Sigmoid colon (tissue), 7 donors: ENCODE results near the gene EML6. TPM values are rescaled to one million over a fixed set of nuclear protein-coding genes. Genes with fewer than 3 reads are reported as not detected.
"Not testable (repeated sequence)": the region's sequence is repeated elsewhere in the genome, so short reads cannot be mapped to it uniquely, and the experiment has no call there.

Experiments used
- DNase-seq: peaks from one replicate; pipeline ENCODE4 v3.0.0-alpha.2; 2019
- H3K27ac ChIP-seq, 4 donors: fragments of 200-600 bp; sonication (generic); one replicate each; pipeline ENCODE4 v1.5.1; 2016 to 2019; ENCODE audit warnings: mild to moderate bottlenecking in 1 of 4
- H3K27me3 ChIP-seq, 3 donors: fragments of 200-600 bp; sonication (generic); one replicate each; pipeline ENCODE4 v1.5.1; 2019; ENCODE audit warnings: mild to moderate bottlenecking in 1 of 3
- H3K36me3 ChIP-seq, 4 donors: fragments of 200-600 bp; sonication (generic); one replicate each; pipeline ENCODE4 v1.5.1; 2016 to 2019
- H3K4me1 ChIP-seq, 4 donors: fragments of 200-600 bp; sonication (generic); one replicate each; pipeline ENCODE4 v1.5.1; 2017 to 2019
- H3K4me3 ChIP-seq, 4 donors: fragments of 200-600 bp; sonication (generic); one replicate each; pipeline ENCODE4 v1.5.1; 2017 to 2019; ENCODE audit warnings: mild to moderate bottlenecking in 2 of 4, moderate library complexity in 1 of 4
- H3K9me3 ChIP-seq, 4 donors: fragments of 200-600 bp in 3 of 4; sonication (generic) in 3 of 4; one replicate each; pipeline versions ENCODE4 v1.5.1 to v1.6.1; 2013 to 2019
- EP300 ChIP-seq, 4 donors: sonication (generic); formaldehyde crosslinking; IDR thresholded peaks; one replicate each; pipeline ENCODE4 v1.6.1; 2017; ENCODE audit warnings: antibody characterized with exemption in 4 of 4
- POLR2A ChIP-seq, 2 donors: fragments of 450-650 bp; IDR thresholded peaks; one replicate each; pipeline ENCODE4 v1.6.1; 2016; ENCODE audit warnings: antibody characterized with exemption in 2 of 2, mild to moderate bottlenecking in 2 of 2, moderate library complexity in 2 of 2
- POLR2AphosphoS5 ChIP-seq, 4 donors: sonication (generic); formaldehyde crosslinking; IDR thresholded peaks; one replicate each; pipeline ENCODE4 v1.6.1; 2017; ENCODE audit warnings: antibody characterized with exemption in 4 of 4
- WGBS, 2 donors: extraction: QIAGEN DNeasy Blood & Tissue Kit; methylation state at CpG; one replicate each; pipeline ENCODE4 v1.1.7; 2013; 5-methylcytosine and 5-hydroxymethylcytosine counted together
- intact Hi-C: fragments of 100-400 bp; cut with DNase I; formaldehyde crosslinking; loops from one replicate; pipeline ENCODE4 v1.15.1; 2023
- polyA plus RNA-seq, 3 donors: library from polyadenylated mRNA; stranded (reverse); fragments of 200-250 nt; gene quantifications; one replicate each; pipeline ENCODE4 v1.2.3, GENCODE V29; 2013
- total RNA-seq, 4 donors: library from RNA; depleted of rRNA; stranded (reverse); fragments of >200 nt; gene quantifications; one replicate each; pipeline ENCODE4 v1.1.0, GENCODE V29; 2016
- TF ChIP-seq, protein P1 (sequence below), 4 experiments: fragments of 450-650 bp in 3 of 4; fragments of 200-600 bp in 1 of 4; IDR thresholded peaks; one replicate each; pipeline ENCODE4 v1.5.1; 2016 to 2019; ENCODE audit warnings: antibody characterized with exemption in 4 of 4, mild to moderate bottlenecking in 3 of 4, moderate library complexity in 2 of 4
- donor health status: healthy with polysubstance abuse.
- donor health status: Bipolar disorder and iron deficiency.
- donor health status: healthy.

The EML6 gene
- total and polyA plus RNA-seq, 7 donors: 0.46 to 2.2 (median 1.2) TPM

DNA sequence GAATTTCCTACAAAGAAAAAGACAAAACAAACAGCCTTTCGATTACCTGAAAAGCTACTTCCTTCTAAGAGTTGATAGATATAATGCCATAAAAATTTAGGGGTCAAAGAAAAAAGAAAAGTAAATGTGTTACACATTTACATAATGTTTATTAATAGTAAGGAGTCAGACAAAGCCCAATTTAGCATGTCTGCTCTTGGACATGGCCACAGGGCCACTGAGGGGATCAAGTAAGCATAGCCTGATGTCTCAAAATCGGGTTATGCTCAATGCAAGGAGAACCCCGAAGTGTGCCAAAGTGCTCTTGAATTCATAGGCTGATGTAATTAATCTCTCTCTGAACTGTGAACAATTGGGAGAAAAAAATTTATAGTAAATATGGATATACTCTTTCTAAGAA, 265.1 kb downstream of the EML6 start:
- WGBS, 2 donors: 64 to 74% methylated on average over 3 of the region's 3 CpGs
- Histone ChIP-seq H3K9me3 (no peaks in the 10 kb centered on the region), H3K27me3 (no peaks in the 10 kb centered on the region), H3K4me3 (no peak overlapping the region), H3K4me1 (peaks cover 0 to 73% (median 55%) of the 10 kb centered on the region in 4 donors), H3K27ac (no peak overlapping the region), H3K36me3 (peaks cover 0 to 20% (median 2%) of the 10 kb centered on the region in 4 donors)
- TF ChIP-seq POLR2A (IDR thresholded peaks at IDR 0.05): no peak
- TF ChIP-seq POLR2AphosphoS5 (IDR thresholded peaks at IDR 0.05): no peak
- TF ChIP-seq, protein P1, sequence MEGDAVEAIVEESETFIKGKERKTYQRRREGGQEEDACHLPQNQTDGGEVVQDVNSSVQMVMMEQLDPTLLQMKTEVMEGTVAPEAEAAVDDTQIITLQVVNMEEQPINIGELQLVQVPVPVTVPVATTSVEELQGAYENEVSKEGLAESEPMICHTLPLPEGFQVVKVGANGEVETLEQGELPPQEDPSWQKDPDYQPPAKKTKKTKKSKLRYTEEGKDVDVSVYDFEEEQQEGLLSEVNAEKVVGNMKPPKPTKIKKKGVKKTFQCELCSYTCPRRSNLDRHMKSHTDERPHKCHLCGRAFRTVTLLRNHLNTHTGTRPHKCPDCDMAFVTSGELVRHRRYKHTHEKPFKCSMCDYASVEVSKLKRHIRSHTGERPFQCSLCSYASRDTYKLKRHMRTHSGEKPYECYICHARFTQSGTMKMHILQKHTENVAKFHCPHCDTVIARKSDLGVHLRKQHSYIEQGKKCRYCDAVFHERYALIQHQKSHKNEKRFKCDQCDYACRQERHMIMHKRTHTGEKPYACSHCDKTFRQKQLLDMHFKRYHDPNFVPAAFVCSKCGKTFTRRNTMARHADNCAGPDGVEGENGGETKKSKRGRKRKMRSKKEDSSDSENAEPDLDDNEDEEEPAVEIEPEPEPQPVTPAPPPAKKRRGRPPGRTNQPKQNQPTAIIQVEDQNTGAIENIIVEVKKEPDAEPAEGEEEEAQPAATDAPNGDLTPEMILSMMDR (IDR thresholded peaks at IDR 0.05): no peak
- TF ChIP-seq EP300 (IDR thresholded peaks at IDR 0.05): no peak
- intact Hi-C loops: no loop called here
- no peak for DNase-seq

DNA sequence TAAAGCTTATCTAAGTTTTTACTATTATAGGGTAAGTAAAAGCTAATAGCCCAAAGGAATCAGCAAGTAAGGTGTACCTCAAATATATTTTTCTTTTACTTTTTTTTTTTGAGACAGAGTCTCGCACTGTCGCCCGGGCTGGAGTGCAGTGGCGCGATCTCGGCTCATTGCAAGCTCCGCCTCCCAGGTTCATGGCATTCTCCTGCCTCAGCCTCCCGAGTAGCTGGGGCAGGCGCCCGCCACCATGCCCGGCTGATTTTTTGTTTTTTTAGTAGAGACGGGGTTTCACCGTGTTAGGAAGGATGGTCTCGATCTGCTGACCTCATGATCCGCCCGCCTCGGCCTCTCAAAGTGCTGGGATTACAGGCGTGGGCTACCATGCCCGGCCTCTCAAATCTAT, 267.2 kb downstream of the EML6 start:
- H3K9me3 ChIP-seq, intact Hi-C loops, H3K27ac ChIP-seq, H3K27me3 ChIP-seq, H3K4me3 ChIP-seq, DNase-seq: not testable (repeated sequence)
- 96 to 97% methylated on average over 19 of the region's 19 CpGs for WGBS, 2 donors
- H3K4me1 ChIP-seq: peaks cover 0 to 76% (median 58%) of the 10 kb centered on the region in 4 donors
- H3K36me3 ChIP-seq: peaks cover 0 to 17% (median 2%) of the 10 kb centered on the region in 4 donors

DNA sequence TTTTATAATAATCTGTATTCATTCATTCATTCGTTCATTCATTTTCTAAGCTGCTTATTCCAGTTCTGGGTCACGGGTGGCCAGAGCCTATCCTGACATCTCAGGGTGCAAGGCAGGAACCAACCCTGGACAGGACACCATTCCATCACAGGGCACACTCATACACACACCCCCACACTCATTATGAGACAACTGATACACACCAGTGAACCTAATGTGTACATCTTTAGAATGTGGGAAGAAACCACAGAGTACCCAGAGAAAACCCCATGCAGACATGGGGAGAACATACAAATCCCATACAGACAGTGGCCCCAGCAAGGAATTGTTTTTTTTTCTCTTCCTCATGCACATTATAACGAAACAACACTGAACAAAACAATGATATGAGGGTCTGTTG, 272.1 kb downstream of the EML6 start:
- DNase-seq: no peak
- Histone ChIP-seq H3K27me3 (no peaks in the 10 kb centered on the region), H3K9me3 (no peaks in the 10 kb centered on the region), H3K36me3 (no peaks in the 10 kb centered on the region), H3K4me3 (no peak overlapping the region), H3K27ac (no peak overlapping the region), H3K4me1 (peaks cover 0 to 77% (median 62%) of the 10 kb centered on the region in 4 donors)
- intact Hi-C loops: no loop called here
- TF ChIP-seq, protein P1 (IDR thresholded peaks at IDR 0.05): no peak
- TF ChIP-seq POLR2A (IDR thresholded peaks at IDR 0.05) (no peak), POLR2AphosphoS5 (IDR thresholded peaks at IDR 0.05) (no peak), EP300 (IDR thresholded peaks at IDR 0.05) (no peak)
- 91 to 93% methylated on average over 3 of the region's 3 CpGs for WGBS, 2 donors

DNA sequence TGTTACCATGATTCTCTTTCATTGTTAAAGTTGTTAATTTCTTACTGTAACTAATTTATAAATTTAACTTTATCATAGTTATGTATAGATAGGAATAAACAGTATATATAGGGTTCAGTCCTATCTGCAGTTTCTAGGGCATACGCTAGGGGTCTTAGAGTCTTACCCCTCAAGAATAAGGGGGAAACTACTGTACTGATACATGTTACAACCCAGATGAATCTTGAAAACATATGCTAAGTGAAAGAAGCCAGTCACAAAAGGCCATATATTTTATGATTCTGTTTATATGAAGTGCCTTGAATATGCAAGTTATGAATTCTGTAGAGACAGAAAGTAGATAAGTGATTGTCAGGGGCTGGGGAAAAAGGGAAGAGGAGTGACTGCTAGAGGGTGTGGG, 274.4 kb downstream of the EML6 start:
- no peak for DNase-seq
- no peak overlapping the region for H3K27ac ChIP-seq
- peaks cover 0 to 87% (median 67%) of the 10 kb centered on the region in 4 donors for H3K4me1 ChIP-seq
- WGBS, 2 donors: 79 to 93% methylated on average over 1 of the region's 1 CpG
- H3K36me3 ChIP-seq: no peaks in the 10 kb centered on the region
- no peak overlapping the region for H3K4me3 ChIP-seq
- no peaks in the 10 kb centered on the region for H3K27me3 ChIP-seq
- no peaks in the 10 kb centered on the region for H3K9me3 ChIP-seq
- intact Hi-C loops: no loop called here
- no peak for TF ChIP-seq POLR2A (IDR thresholded peaks at IDR 0.05)
- TF ChIP-seq, protein P1 (IDR thresholded peaks at IDR 0.05): no peak
- no peak for TF ChIP-seq EP300 (IDR thresholded peaks at IDR 0.05)
- TF ChIP-seq POLR2AphosphoS5 (IDR thresholded peaks at IDR 0.05): no peak

DNA sequence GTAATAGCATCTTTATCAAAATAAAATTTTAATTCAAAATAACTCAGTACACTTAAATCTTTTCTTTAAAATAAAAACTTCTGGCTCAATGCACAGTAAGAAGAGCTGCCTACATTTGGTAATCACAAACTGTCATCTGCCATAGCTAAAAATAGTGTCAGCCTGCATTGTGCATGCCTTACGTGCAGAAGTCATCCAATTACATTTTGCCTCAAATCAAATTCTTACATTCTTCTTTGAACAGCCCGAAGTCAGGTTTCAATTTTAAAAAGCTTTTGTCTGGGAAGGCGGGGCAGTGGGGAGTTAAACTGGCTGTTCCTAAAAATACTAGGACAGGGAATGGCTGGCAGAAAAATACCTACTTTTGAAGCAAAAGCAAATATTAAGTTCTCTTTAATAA, 275.7 kb downstream of the EML6 start:
- DNase-seq: no peak
- H3K4me3 ChIP-seq: peak overlapping the region in 1 of 4 donors; percentile 9
- TF ChIP-seq POLR2AphosphoS5 (IDR thresholded peaks at IDR 0.05): peak in 1 of 4 donors; percentile 10
- TF ChIP-seq, protein P1 (IDR thresholded peaks at IDR 0.05): no peak

More for the DNA sequence above, 275.7 kb downstream of the EML6 start:
- peaks cover 0 to 83% (median 55%) of the 10 kb centered on the region in 4 donors for H3K4me1 ChIP-seq
- 22 to 36% methylated on average over 3 of the region's 3 CpGs for WGBS, 2 donors
- no peaks in the 10 kb centered on the region for H3K27me3 ChIP-seq
- H3K27ac ChIP-seq: peak overlapping the region in 2 of 4 donors; percentile 12 to 49
- H3K9me3 ChIP-seq: no peaks in the 10 kb centered on the region
- H3K36me3 ChIP-seq: no peaks in the 10 kb centered on the region
- intact Hi-C loops: no loop called here
